ENCODE measurements around the gene FBXL16.

The FBXL16 gene

DNA sequence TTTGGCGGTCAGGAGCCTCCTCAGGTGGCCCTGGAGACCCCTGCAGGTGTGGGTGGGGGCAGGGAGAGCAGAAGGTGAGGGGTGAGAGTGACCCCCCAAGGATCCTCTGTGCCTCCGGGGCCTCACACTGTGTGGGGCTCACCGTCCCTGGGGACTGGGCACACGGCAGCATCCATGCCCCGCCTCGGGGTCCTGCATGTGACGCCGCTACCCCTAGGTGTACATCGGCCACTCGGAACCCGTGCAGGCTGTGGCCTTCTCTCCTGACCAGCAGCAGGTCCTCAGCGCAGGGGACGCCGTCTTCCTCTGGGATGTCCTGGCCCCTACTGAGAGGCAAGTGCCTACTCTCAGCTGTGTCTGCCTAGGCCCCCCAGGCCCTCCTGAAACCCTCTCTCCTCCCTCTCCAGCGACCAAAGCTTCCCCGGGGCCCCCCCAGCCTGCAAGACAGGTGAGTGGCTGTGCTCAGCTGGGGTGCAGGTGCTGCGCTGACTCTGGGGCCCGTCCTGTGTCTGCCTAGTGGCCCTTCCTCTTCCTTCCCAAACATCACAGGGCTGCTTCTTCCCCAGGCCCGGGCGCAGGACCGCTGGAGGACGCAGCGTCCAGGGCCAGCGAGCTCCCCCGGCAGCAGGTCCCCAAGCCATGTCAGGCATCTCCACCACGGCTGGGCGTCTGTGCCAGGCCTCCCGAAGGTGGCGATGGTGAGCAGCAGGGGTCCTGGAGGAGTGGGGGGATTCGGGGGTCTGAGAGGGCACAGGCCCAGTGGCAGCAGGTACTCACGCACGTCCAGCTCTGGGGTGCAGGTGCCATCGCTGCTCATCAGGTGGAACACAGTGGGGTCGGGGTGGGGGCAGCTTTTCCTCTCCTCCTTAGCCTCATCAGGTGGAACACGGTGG, 46.7 kb downstream of the FBXL16 start:
- H3K27ac ChIP-seq (ENCODE audit: extremely low read depth, low read depth, low read length), result no peak overlapping the region
- H3K4me3 ChIP-seq (ENCODE audit: low read depth, low read length), result no peak overlapping the region
- H3K4me1 ChIP-seq (ENCODE audit: control insufficient read depth, insufficient read depth, low read length), result peaks cover 3% of the 10 kb centered on the region; the same call in 1 of the 2 replicates
- ChIA-PET POLR2A (interaction anchor here (1.4 kb wide), 1 partner anchor 8 kb away, joined by 4 read pairs; no protein-coding TSS in a partner anchor), CTCF (interaction anchor here (0.6 to 1.6 kb wide), 6 partner anchors 8 to 339 kb away, joined by 3 to 7 read pairs (median 3); partner anchors contain the start of gene RHOT2)
- no peak for TF ChIP-seq ZNF416 (tag by site-specific recombination; IDR thresholded peaks at IDR 0.05)
- TF ChIP-seq GLIS1 (tag by site-specific recombination; IDR thresholded peaks at IDR 0.05), result peak; percentile 57
- TF ChIP-seq, protein P1, sequence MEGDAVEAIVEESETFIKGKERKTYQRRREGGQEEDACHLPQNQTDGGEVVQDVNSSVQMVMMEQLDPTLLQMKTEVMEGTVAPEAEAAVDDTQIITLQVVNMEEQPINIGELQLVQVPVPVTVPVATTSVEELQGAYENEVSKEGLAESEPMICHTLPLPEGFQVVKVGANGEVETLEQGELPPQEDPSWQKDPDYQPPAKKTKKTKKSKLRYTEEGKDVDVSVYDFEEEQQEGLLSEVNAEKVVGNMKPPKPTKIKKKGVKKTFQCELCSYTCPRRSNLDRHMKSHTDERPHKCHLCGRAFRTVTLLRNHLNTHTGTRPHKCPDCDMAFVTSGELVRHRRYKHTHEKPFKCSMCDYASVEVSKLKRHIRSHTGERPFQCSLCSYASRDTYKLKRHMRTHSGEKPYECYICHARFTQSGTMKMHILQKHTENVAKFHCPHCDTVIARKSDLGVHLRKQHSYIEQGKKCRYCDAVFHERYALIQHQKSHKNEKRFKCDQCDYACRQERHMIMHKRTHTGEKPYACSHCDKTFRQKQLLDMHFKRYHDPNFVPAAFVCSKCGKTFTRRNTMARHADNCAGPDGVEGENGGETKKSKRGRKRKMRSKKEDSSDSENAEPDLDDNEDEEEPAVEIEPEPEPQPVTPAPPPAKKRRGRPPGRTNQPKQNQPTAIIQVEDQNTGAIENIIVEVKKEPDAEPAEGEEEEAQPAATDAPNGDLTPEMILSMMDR (tag by site-specific recombination; IDR thresholded peaks at IDR 0.05), result peak; percentile 43; the same call in 1 of the 2 replicates
- TF ChIP-seq SP7 (tag by site-specific recombination; IDR thresholded peaks at IDR 0.05), result no peak
- TF ChIP-seq SCRT2 (tag by site-specific recombination; IDR thresholded peaks at IDR 0.05), result peak; percentile 50
- TF ChIP-seq ZNF335 (tag by site-specific recombination; conservative IDR thresholded peaks at IDR 0.05), result no peak
- no peaks in the 10 kb centered on the region for H3K9me3 ChIP-seq (ENCODE audit: control insufficient read depth, insufficient read depth, low read depth, low read length)
- peaks cover 0 to 72% of the 10 kb centered on the region in 2 experiments; a peak in 2 of 3 replicates for H3K36me3 ChIP-seq (ENCODE audit: control insufficient read depth in 2 of 2, insufficient read depth in 1 of 2, low read length in 2 of 2)

GRCh38 chr16:657487-657886, 48.1 kb downstream of the FBXL16 start:
- Histone ChIP-seq H3K4me1 (ENCODE audit: control insufficient read depth, insufficient read depth, low read length) (peaks cover 3% of the 10 kb centered on the region; the same call in 1 of the 2 replicates), H3K4me3 (ENCODE audit: low read depth, low read length) (no peak overlapping the region), H3K27ac (ENCODE audit: extremely low read depth, low read depth, low read length) (no peak overlapping the region), H3K36me3 (ENCODE audit: control insufficient read depth in 2 of 2, insufficient read depth in 1 of 2, low read length in 2 of 2) (peaks cover 0 to 75% of the 10 kb centered on the region in 2 experiments; a peak in 2 of 3 replicates), H3K9me3 (ENCODE audit: control insufficient read depth, insufficient read depth, low read depth, low read length) (no peaks in the 10 kb centered on the region)
- no peak for TF ChIP-seq ZNF48 (tag by site-specific recombination; IDR thresholded peaks at IDR 0.05)
- no peak for TF ChIP-seq EGR2 (tag by site-specific recombination; IDR thresholded peaks at IDR 0.05; ENCODE audit: low read depth)
- no peak for TF ChIP-seq ZNF112 (tag by site-specific recombination; IDR thresholded peaks at IDR 0.05)
- no peak for TF ChIP-seq SP3 (tag by site-specific recombination; IDR thresholded peaks at IDR 0.05)
- TF ChIP-seq, protein P2, sequence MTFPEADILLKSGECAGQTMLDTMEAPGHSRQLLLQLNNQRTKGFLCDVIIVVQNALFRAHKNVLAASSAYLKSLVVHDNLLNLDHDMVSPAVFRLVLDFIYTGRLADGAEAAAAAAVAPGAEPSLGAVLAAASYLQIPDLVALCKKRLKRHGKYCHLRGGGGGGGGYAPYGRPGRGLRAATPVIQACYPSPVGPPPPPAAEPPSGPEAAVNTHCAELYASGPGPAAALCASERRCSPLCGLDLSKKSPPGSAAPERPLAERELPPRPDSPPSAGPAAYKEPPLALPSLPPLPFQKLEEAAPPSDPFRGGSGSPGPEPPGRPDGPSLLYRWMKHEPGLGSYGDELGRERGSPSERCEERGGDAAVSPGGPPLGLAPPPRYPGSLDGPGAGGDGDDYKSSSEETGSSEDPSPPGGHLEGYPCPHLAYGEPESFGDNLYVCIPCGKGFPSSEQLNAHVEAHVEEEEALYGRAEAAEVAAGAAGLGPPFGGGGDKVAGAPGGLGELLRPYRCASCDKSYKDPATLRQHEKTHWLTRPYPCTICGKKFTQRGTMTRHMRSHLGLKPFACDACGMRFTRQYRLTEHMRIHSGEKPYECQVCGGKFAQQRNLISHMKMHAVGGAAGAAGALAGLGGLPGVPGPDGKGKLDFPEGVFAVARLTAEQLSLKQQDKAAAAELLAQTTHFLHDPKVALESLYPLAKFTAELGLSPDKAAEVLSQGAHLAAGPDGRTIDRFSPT (tag by site-specific recombination; IDR thresholded peaks at IDR 0.05), result peak; percentile 82
- TF ChIP-seq ZNF19 (tag by site-specific recombination; IDR thresholded peaks at IDR 0.05; ENCODE audit: low read depth), result no peak
- no peak for TF ChIP-seq ZNF155 (tag by site-specific recombination; IDR thresholded peaks at IDR 0.05)
- no peak for TF ChIP-seq TCF7L2 (IDR thresholded peaks at IDR 0.05; ENCODE audit: borderline replicate concordance, low read depth, low read length)
- ChIA-PET CTCF (no interaction called here), POLR2A (interaction anchor here (0.6 kb wide), 1 partner anchor 219 kb away, joined by 5 read pairs; no protein-coding TSS in a partner anchor)

DNA sequence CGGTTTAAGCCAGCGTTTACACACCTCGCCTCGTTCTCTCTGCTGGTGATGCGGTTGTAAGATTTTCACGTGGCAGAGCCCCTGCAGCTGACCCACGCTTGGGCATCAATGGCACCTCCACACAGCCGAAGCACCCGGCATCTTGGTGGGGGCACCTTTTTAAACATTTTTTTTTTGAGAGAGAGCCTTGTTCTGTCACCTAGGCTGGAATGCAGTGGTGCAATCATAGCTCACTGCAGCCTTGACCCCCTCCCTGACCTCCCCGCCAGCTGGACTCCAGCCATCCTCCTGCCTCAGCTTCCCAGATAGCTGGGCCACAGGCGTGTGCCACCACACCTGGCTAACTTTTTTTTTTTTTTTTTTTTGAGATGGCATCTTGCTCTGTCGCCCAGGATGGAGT, 51.6 kb downstream of the FBXL16 start:
- CTCF ChIA-PET, result no interaction called here

More for the DNA sequence above, 51.6 kb downstream of the FBXL16 start:
- TF ChIP-seq ZNF707 (tag by site-specific recombination; IDR thresholded peaks at IDR 0.05), result no peak
- TF ChIP-seq ZNF600 (tag by site-specific recombination; IDR thresholded peaks at IDR 0.05), result 0 out of 2 replicates have a peak, but pooled peaks have one; percentile 12
- TF ChIP-seq ZNF354C (tag by site-specific recombination; IDR thresholded peaks at IDR 0.05; ENCODE audit: borderline replicate concordance, low read depth), result no peak
- no peak for TF ChIP-seq PATZ1 (tag by site-specific recombination; IDR thresholded peaks at IDR 0.05)
- TF ChIP-seq ZNF10 (tag by site-specific recombination; IDR thresholded peaks at IDR 0.05), result no peak
- TF ChIP-seq ZNF837 (tag by site-specific recombination; IDR thresholded peaks at IDR 0.05), result no peak
- Histone ChIP-seq H3K4me1 (ENCODE audit: control insufficient read depth, insufficient read depth, low read length) (no peaks in the 10 kb centered on the region), H3K27ac (ENCODE audit: extremely low read depth, low read depth, low read length) (no peak overlapping the region), H3K9me3 (ENCODE audit: control insufficient read depth, insufficient read depth, low read depth, low read length) (no peaks in the 10 kb centered on the region), H3K36me3 (ENCODE audit: control insufficient read depth in 2 of 2, insufficient read depth in 1 of 2, low read length in 2 of 2) (peaks cover 0 to 71% of the 10 kb centered on the region in 2 experiments; a peak in 2 of 3 replicates), H3K4me3 (ENCODE audit: low read depth, low read length) (no peak overlapping the region)
- POLR2A ChIA-PET, result no interaction called here

Data from HEK293 (cell line).